Measurements from ENCODE around the gene REEP5. TPM values are rescaled to one million over a fixed set of nuclear protein-coding genes. Genes with fewer than 3 reads are reported as not detected.
"Not testable (repeated sequence)": the region's sequence is repeated elsewhere in the genome, so short reads cannot be mapped to it uniquely, and the experiment has no call there.

Gene REEP5
- 10 to 100 TPM; 33.1 to 35.4 TPM for total RNA-seq
- 10 to 100 TPM; 35.5 to 59.2 (median 39.3) TPM for polyA plus RNA-seq
- total RNA-seq: 16.5 to 76.8 (median 54.4) reads per million in 6 experiments

DNA sequence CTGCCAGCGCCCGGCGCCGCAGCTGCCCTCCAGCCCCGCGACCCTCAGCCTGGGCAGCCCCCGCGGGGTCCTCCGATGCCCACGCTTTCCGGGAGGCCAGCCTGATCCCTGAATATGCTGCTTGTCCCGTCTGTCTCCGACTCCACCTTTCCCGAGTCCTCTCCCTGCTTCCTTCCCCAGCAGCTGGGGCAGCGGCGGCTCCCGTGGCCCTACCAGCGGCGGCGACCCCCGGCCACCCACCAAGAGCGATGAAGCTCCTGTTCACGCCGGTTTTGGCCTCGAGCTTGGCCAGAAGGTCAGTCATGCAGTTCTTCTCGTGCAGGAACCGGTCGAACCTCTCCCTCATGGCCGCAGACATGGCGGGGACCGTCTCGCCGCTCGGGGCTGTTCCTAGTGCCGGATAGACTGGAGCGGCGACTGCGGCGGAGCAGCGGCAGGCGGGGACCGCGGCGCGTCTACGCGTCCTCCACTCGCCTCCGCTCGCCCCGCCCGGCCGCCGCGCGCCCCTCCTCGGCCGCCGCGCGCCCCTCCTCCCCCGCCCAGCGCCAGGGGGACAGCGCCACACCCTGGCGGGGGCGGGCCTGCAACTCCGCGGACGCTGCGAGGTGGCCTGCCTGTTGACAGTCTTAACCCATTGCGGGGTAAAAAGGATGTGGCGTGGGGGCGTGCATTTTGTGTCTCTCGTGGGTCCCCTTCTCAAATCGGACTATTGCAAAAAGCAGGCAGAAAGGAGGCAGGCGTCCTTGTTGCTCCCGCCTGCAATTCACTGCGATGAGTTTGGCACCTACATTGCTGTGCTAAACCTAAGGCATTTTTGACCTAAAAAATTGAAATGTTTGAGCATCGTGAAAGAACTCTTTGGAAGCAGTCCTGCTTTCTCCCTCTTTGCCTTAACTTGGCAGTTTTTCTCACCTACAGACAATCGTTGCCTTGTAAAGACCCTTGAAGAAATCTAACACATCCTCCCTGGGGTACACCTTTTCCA, at the start of gene REEP5:
Gene REEP5, minus strand, starts transcription at position 395 of the 985 bp plus-strand sequence. Its CDS starts 37 bp downstream, at position 358.
- peak within 1 kb of the TSS; percentile 91 to 97 (median 96) for H3K27ac Mint-ChIP-seq
- peak; percentile 78 to 83 for ATAC-seq

GRCh38 chr5:112971276-112971675, 49.2 kb upstream of the REEP5 start:
- no peaks in the 10 kb centered on the region for H3K9me3 Mint-ChIP-seq
- no peaks in the 10 kb centered on the region for H3K27me3 Mint-ChIP-seq

More for the DNA sequence above, at the start of gene REEP5:
- Mint-ChIP-seq H3K4me1 (peaks cover 31 to 80% (median 62%) of the 10 kb centered on the region in 4 donors), H3K9me3 (no peaks in the 10 kb centered on the region), H3K36me3 (peaks cover 0 to 22% (median 8%) of the 10 kb centered on the region in 3 donors), H3K27me3 (no peaks in the 10 kb centered on the region), H3K4me3 (peak within 1 kb of the TSS; percentile 78 to 97 (median 92))
- POLR2A ChIA-PET: interaction anchor here (0.5 to 4.5 kb wide), 16 partner anchors 8 to 592 kb away, joined by 3 to 44 read pairs (median 4); partner anchors contain the start of genes DCP2, SRP19 and YTHDC2
- peak; percentile 71 to 89 (median 83) for DNase-seq

DNA sequence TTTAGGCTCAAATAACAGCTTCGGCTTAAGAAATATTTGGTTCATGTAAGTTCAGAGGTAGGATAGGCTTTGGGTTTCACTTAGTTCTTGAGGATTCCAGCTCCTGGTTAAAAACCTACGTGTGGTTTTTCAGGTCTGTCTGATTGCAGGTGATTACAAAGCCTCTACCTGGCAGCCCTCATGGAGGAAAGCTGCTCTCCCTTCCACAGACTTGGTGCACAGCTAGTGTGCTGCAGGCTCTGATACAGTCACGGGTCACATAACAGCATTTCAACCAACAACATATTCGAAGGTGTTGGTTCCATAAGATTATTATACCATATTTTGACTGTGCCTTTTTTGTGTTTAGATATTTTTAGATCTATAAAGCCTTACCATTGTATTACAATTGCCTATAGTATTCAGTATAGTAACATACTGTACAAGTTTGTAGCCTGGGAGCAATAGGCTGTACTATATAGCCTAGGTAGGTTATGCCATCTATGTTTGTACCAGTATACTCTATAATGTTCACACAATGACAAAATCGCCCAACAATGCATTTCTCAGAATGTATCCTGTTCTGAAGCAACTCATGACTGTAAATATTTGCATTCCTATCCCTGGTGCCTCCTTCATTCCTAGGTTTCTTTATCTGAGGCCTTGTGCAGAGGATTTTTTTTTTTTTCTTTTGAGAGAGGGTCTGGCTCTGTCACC, 46.5 kb upstream of the REEP5 start:
- no peak overlapping the region for H3K4me3 Mint-ChIP-seq
- H3K4me1 Mint-ChIP-seq: peaks cover 3 to 8% (median 6%) of the 10 kb centered on the region in 4 donors
- POLR2A ChIA-PET: interaction anchor here (0.7 to 2.2 kb wide), 2 partner anchors 8 to 77 kb away, joined by 4 to 8 read pairs; partner anchors contain the start of gene DCP2
- ATAC-seq (no peak), DNase-seq (no peak)
- no peaks in the 10 kb centered on the region for H3K9me3 Mint-ChIP-seq
- H3K27ac Mint-ChIP-seq: peak overlapping the region in 2 of 10 donors; percentile 4 to 25
- no peaks in the 10 kb centered on the region for H3K36me3 Mint-ChIP-seq
- no peaks in the 10 kb centered on the region for H3K27me3 Mint-ChIP-seq

More at GRCh38 chr5:112971276-112971675, 49.2 kb upstream of the REEP5 start:
- Mint-ChIP-seq H3K36me3 (no peaks in the 10 kb centered on the region), H3K4me1 (peaks cover 8 to 13% (median 11%) of the 10 kb centered on the region in 4 donors), H3K4me3 (no peak overlapping the region), H3K27ac (no peak overlapping the region)
- no peak for DNase-seq
- no peak for ATAC-seq
- POLR2A ChIA-PET: no interaction called here

DNA sequence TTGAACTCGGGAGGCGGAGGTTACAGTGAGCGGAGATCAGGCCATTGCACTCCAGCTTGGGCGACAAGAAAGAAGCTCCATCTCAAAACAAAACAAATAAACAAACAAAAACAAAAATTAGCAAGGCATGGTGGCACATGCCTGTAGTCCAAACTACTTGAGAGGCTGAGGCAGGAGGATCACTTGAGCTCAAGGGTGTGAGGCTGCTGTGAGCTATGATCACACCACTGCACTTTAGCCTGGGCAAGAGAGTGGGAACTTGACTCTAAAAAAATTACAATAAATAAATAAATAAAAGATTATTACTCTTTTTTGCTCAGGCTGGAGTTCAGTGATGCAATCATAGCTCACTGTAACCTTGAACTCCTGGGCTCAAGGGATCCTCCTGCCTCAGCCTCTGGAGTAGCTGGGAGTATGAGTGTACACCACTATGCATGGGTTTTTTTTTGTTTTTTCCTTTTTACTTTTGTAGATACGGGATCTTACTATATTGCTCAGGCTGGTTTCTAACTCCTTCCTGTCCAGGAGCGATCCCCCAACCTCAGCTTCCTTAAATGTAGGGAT, 45.6 kb upstream of the REEP5 start:
- peaks cover 5 to 11% (median 7%) of the 10 kb centered on the region in 4 donors for H3K4me1 Mint-ChIP-seq
- DNase-seq: no peak
- no peaks in the 10 kb centered on the region for H3K27me3 Mint-ChIP-seq
- no peak overlapping the region for H3K4me3 Mint-ChIP-seq
- no peak overlapping the region for H3K27ac Mint-ChIP-seq
- ATAC-seq: no peak
- POLR2A ChIA-PET: interaction anchor here (2.2 kb wide), 1 partner anchor 9 kb away, joined by 8 read pairs; the partner anchor contains the start of gene DCP2
- H3K36me3 Mint-ChIP-seq: no peaks in the 10 kb centered on the region
- no peaks in the 10 kb centered on the region for H3K9me3 Mint-ChIP-seq

DNA sequence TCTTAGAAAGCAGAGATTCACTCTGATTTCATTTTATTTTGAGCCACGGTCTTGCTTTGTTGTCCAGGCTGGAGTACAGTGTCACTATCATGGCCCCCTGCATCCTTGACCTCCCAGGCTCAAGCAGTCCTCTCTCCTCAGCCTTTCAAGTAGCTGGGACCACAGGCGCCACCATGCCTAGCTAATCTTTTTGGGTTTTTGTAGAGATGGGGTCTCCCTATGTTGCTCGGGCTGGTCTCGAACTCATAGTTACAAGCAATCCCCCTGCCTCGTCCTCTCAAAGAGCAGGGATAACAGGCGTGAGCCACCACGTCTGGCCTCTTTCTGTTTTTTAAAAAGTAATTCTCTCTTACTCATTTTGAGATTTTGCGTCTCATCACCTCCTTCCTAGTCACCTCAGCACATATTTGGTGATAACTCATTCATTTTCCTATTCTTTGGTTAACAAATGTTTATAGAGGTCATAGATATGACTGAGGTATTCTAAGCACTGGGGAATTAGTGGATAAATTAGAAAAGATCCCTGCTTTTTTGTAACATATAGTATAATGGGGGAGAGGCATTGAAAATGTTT, 43.8 kb upstream of the REEP5 start:
- Mint-ChIP-seq H3K4me3 (no peak overlapping the region), H3K27ac (no peak overlapping the region), H3K36me3 (no peaks in the 10 kb centered on the region), H3K4me1 (peaks cover 5 to 11% (median 6%) of the 10 kb centered on the region in 4 donors), H3K27me3 (no peaks in the 10 kb centered on the region), H3K9me3 (no peaks in the 10 kb centered on the region)
- POLR2A ChIA-PET: no interaction called here
- ATAC-seq: no peak
- DNase-seq: no peak

DNA sequence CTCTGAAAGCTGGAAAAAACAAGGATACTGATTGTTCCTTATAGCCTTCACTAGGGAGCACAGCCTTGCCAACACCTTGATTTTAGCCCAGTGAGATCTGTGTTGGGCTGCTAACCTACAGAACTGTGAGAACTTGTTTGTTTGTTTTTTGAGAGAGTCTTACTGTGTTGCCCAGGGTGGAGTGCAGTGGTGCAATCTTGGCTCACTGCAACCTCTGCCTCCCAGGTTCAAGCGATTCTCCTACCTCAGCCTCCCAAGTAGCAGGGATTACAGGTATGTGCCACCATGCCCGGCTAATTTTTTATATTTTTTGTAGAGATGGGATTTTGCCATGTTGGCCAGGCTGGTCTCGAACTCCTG, 41.3 kb upstream of the REEP5 start:
- not testable (repeated sequence) for DNase-seq, H3K4me3 Mint-ChIP-seq, H3K27ac Mint-ChIP-seq, H3K36me3 Mint-ChIP-seq, H3K27me3 Mint-ChIP-seq, ATAC-seq, H3K9me3 Mint-ChIP-seq
- POLR2A ChIA-PET: interaction anchor here (0.9 to 1.2 kb wide), 2 partner anchors 42 to 52 kb away, joined by 4 read pairs; partner anchors contain the start of gene REEP5
- peaks cover 8 to 13% (median 11%) of the 10 kb centered on the region in 4 donors for H3K4me1 Mint-ChIP-seq

DNA sequence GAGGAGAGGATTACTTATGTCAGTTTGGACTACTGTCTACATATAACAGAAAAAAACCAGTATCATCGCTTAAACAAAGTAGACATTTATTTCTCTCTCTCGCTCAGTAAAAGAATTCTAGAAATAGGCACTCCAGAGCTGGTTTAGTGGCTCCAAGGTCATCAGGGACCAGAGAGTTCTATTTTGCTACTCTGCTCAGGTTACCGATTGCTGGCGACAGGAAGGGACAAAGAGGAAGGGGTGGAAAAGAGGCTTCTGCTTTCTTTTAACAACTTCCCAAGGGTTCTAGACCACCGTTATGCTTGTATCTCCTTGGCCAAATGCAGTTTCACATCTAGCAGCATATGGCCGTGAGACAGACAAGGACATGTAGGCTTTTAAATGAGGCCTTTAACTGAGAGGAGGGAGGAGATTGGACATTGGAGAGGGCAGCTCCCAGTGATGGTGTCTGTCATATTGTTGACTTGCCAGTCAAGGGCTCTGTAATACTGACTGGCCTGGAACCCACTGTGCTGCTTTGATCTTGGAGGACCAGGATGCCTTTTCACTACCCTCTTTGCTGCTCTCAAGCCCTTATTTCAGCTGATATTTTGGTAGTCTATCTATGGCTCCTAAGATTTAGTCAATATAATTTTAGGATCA, 39.0 kb upstream of the REEP5 start:
- Mint-ChIP-seq H3K9me3 (no peaks in the 10 kb centered on the region), H3K36me3 (no peaks in the 10 kb centered on the region), H3K27ac (peak overlapping the region in 1 of 10 donors; percentile 1), H3K4me3 (no peak overlapping the region), H3K27me3 (no peaks in the 10 kb centered on the region), H3K4me1 (peaks cover 8 to 13% (median 11%) of the 10 kb centered on the region in 4 donors)
- POLR2A ChIA-PET: interaction anchor here (1.0 kb wide), 1 partner anchor 37 kb away, joined by 3 read pairs; no protein-coding TSS in a partner anchor
- DNase-seq: no peak
- ATAC-seq: no peak

DNA sequence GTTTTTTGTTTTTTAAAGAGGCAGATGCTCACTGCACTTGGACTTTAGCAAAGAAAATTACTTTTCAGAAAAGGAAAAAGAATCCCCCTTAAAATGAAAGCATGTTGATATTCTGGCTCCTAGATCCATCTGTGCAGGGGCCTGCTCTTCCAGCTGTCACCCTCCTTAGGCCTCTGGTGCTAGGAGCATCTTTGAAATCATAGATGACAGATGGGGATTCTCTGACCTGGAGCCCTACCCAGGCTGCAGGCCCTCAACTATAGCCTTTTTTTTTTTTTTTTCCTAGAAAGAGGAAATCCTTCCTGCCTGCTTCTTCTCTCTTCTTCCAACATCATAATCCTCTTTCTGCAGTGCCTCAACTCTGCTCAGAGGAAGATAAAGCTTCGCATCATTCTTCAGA, 38.3 kb upstream of the REEP5 start:
- POLR2A ChIA-PET: no interaction called here
- no peak overlapping the region for H3K4me3 Mint-ChIP-seq
- ATAC-seq (no peak), DNase-seq (no peak)
- H3K36me3 Mint-ChIP-seq: no peaks in the 10 kb centered on the region
- H3K9me3 Mint-ChIP-seq: no peaks in the 10 kb centered on the region
- no peaks in the 10 kb centered on the region for H3K27me3 Mint-ChIP-seq
- peak overlapping the region in 2 of 10 donors; percentile 1 to 71 for H3K27ac Mint-ChIP-seq
- H3K4me1 Mint-ChIP-seq: peaks cover 8 to 13% (median 11%) of the 10 kb centered on the region in 4 donors

- POLR2A ChIA-PET: interaction anchor here (0.6 to 0.8 kb wide), 2 partner anchors 37 to 112 kb away, joined by 3 to 8 read pairs; no protein-coding TSS in a partner anchor
- not testable (repeated sequence) for DNase-seq, H3K27me3 Mint-ChIP-seq, H3K36me3 Mint-ChIP-seq, H3K4me3 Mint-ChIP-seq, H3K27ac Mint-ChIP-seq, ATAC-seq, H3K9me3 Mint-ChIP-seq
- H3K4me1 Mint-ChIP-seq: peaks cover 8 to 13% (median 11%) of the 10 kb centered on the region in 4 donors
These were observed 37.8 kb upstream of the REEP5 start for GRCh38 chr5:112959872-112960271.

DNA sequence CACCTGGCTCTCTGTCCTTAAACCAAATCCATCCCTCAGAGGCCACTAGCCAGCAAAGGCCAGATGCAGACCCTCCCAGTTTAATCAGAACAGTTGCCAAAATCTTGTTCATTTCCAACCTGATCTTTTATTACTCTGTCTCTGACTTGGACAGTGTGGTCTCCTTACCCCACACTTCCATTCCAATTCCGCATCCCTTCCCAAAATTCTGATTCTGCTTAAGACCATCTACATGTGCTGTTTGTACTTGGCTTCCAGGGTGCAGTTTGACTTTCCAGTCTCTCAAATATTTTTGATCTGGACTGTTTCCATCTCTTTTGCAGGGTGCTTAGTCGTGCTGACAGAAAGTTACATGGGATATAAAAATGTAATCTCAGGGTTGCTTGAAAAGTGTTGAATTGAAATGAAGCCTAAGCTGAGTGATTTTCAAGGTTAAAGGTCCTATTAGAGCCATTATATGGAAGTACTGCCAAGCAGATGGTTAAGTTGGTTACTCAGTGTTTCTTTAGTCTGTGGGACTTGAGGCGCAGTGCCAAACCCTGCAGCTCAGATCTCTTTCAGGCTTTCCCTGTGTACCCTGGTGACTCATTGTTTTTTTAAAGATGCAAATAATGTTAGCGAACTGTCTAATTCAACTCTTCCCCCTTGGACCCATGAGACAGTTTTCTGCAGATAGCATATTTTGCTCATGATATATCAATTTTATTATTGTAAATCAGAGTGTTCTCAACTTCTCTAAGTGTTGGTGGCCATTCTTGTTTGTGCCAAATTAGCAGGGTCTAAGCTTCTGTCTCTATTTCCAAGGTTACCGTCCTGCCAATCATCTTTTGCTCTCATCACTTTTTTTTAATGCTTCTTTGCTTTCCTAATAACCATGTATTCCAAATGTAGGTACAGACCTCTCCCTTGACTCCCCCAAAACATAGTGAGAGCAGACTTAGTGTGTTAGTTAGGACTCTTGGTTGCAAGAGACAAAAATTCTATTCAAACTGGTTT, 36.4 kb upstream of the REEP5 start:
- no peak overlapping the region for H3K27ac Mint-ChIP-seq
- H3K36me3 Mint-ChIP-seq: no peaks in the 10 kb centered on the region
- POLR2A ChIA-PET: no interaction called here
- no peak for DNase-seq
- H3K4me3 Mint-ChIP-seq: no peak overlapping the region
- peaks cover 3 to 8% (median 6%) of the 10 kb centered on the region in 4 donors for H3K4me1 Mint-ChIP-seq
- peaks cover 0 to 2% (median 0%) of the 10 kb centered on the region in 9 donors for H3K9me3 Mint-ChIP-seq
- no peak for ATAC-seq
- H3K27me3 Mint-ChIP-seq: no peaks in the 10 kb centered on the region
